Brain pericyte (primary cell): Measurements from ENCODE around the gene BUB1B.

ENCODE experiments used
- DNase-seq: peaks from one replicate; pipeline ENCODE4 v3.0.0-alpha.2; 2012; ENCODE audit warnings: low read depth, low spot score

The BUB1B gene

GRCh38 chr15:40239693-40240618 lies 79.1 kb downstream of the BUB1B start:
- no peak for DNase-seq

GRCh38 chr15:40240619-40241221 lies 79.9 kb downstream of the BUB1B start:
- no peak for DNase-seq

GRCh38 chr15:40241269-40242212 lies 80.7 kb downstream of the BUB1B start:
- DNase-seq = no peak

GRCh38 chr15:40242213-40242599 lies 81.3 kb downstream of the BUB1B start:
- DNase-seq = no peak

DNA sequence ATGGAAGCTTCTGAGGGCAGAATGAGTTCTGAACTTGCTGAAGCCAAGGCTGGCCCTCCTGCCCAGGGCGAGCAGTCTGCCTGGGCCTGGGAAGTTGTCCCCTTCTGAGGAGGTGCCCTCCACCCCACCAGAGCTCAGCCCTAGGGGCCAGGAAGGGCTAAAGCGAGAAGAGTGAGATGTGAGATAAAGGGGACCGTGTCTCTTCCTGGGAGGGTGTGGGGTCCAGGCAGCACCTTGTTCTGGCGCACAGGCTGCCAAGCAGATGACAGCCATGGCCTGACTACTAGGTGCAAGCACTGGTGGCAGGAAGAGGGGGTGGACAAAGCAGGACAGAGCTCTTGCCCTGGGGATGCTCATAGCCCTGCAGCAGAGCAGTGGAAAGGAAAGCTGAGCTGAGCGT lies 81.7 kb downstream of the BUB1B start:
- no peak for DNase-seq

DNA sequence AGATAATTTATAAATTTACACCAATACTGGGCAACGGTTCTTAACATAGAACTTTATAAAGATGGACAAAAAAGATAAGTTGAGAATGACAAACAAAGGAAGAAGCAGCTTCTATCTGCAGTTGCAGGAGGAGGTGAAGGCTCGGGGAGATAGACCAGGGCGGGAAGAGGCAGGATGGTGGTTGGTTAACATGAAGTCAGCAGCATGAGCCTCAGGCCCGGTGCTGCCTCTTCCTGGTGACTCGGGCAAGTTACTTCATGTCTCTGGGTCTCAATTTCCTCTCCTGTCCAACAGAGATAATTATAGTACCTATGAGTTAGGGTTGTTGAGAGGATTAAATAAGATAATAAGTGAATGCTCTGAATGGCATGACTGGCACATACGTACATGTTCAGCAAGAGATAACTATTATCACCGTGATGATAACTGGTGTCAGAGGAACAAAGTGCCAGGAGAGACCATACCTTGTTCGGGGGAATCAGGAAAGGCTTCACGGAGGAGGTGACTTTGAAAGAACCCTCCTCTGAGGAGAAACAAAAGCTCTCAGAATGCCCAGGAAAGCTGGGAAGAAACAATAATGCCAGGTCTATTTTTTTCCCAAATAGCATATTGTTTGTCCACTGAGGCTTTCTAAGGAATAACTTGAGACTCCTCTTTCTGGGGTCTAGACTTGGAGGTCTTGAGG lies 82.4 kb downstream of the BUB1B start:
- DNase-seq = no peak

DNA sequence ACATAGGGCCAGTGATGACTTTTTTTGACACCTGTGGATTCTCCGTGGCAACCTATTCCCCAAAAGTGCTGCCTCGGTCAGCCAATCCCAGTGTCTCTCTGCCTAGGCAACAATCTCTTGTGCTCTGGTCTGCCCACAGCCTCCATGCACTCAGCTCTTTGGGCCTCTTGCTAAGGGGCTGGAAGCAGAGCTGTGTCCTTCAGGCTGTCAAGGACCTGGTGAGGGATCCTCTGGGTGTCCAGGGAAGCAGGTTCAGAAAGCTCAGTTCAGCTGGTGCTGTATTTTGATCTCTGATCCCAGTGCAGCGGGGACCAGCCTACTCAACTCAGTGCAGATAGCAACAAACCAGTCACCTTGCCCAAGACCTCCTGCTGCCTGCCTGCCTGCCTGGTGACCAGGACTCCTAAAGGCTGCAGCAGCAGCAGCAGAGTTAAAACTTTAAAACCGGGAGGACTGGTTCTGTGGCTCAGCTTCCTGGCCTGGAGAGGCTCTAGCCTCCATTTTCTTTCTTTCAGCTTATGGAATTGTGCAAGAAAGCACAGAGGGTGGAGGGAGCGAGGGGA lies 84.2 kb downstream of the BUB1B start:
- DNase-seq = no peak

DNA sequence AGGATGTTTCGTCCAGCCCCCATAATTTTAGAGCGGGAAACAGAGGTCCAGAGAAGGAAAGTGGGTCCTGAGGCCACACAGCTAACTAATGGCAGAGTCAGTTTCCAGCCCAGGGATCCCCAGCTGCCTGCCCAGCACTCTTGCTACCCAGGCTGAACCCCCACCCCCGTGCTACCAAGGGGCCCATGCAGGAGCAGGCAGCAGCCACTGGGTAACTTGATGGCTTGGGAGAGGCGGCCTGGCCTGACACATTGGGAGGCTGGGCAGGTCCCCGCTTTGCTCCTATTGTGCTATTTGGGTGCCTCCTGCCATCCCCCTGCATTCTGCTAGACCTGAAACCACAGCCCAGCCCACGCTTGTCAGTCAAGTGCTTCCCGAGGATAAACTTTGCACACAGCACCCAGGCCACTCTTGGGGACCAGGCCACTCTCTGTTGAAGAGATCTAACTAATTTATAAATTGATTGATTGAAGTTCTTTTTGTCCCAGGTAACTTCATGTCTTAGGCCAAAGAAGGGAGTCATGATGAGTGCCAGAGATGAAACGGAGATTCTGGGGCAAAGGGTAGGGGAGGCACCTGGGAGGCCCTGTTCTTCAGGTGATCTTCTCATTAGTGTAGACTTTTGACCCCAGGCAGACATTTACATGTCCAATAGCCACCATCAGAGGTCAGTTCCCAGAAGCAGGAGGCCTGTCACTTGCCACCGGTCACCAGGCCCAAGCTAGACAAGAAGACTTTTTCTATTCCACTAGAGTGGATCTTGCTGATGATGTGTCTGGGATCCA lies 85.0 kb downstream of the BUB1B start:
- DNase-seq = no peak

- no peak for DNase-seq
Measured at GRCh38 chr15:40246496-40247280, 85.8 kb downstream of the BUB1B start.

DNA sequence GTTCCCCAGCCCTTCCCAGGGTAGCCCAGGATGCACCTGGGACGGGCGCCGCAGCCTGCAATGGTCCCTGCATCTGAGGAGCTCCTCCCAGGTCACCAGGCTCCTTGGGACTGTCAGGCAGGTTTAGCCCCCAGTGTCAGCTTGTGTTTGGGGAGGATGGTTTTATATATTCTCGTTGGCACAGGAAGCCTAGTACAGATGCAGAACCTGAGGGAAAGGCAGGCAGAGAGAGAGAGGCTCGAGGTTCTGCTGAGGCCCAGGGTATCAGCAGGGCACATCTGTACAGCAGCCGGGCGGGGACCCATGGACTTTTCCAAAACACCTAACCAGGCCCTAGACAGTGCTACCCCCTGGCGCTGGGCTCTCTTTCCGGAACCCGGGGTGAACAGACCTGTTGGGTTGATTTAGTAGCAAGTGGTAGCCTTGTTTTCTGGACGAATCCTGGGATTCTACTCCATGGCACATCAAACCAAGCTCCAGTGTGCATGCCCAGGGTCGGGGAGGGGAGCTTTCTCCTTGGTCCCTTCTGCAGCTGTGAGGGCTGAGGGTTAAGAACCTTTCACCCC lies 86.6 kb downstream of the BUB1B start:
- DNase-seq = no peak

DNA sequence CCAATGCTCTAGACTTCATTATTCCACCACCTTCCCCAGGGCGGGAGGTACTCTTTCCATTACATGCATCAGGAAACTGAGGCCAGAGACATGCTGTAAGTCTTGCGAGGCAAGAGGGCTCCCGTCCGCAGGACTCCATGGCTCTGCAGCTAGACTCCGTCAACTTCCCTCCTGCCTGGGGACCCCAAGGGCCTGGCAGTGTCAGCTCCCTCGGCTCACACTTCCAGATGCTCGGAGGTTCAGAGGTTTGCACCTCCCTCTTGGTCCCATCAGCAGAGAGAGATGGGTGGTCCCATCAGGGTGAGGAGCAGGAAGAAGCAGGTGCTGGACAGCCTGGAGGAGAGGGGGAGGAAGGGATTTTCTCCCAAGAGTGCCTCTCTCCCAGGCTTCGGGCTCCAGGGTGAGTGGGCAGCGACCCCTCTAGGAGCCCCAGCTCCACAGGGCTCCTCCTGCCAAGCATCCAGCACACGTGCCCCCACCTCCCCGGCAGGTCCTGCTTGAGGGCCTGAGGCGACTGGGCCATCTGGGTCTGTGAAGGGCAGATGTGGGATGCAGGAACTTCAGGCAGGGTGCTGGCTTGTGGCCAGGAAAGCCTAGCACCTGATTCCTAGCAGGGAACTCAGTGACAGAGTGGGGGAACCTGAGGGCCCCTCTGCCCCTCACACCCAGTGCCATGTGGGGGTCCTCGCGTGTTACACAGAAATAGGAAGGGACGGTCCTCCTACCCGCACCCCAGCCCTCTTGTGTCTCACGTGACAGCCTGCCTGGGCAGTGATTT lies 87.3 kb downstream of the BUB1B start:
- no peak for DNase-seq

- no peak for DNase-seq
Measured at GRCh38 chr15:40249477-40250303, 88.8 kb downstream of the BUB1B start.

DNA sequence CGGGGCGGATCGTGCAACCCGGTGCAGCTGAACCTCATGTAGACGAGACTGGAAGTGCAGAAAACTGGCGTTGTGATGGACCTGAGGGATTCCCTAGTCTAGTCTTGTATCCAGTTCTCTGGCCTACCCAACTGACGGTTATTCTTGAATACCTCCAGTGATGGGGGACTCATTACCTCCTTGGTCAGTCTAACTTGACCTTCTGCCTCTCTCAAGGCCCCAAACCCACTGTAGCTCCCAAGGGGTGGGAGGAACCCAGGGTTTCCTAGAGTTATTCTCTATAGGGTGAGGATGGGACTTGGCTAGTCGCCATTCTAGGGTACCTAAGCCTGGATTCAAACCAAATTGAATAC lies 89.4 kb downstream of the BUB1B start:
- no peak for DNase-seq

DNA sequence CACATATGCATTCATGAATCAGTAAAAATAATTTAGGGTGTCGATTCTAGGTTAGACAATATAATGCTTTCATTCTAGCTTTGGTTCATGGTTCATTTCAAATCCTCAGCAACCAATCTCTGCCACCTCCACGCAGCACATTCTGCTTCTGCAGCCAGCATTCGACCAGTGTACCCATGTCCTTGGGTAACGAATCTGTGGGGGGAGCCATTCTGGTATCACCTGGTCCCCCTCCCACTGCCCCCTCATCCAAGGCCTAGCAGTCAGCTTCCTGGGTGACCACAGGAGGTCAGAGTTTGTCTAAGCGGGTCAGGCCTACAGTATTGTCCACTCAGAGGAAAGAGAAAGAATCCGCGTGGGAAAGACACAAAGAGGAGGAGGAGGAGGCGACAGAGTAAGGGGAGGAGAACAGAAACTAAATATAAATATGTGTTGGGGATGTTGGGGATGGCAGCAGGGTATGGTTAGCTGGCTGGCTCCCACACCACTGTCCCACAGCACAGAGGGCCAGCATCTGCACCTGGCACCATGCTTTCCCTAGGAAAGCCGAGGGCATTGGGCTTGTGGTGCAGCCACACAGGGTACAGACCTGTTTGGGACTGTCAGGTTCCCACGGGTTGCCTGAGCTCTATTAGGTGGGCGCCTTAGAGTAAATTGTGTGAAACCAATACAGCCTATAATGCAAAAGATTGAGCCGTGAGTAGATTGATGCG lies 90.1 kb downstream of the BUB1B start:
- no peak for DNase-seq

DNA sequence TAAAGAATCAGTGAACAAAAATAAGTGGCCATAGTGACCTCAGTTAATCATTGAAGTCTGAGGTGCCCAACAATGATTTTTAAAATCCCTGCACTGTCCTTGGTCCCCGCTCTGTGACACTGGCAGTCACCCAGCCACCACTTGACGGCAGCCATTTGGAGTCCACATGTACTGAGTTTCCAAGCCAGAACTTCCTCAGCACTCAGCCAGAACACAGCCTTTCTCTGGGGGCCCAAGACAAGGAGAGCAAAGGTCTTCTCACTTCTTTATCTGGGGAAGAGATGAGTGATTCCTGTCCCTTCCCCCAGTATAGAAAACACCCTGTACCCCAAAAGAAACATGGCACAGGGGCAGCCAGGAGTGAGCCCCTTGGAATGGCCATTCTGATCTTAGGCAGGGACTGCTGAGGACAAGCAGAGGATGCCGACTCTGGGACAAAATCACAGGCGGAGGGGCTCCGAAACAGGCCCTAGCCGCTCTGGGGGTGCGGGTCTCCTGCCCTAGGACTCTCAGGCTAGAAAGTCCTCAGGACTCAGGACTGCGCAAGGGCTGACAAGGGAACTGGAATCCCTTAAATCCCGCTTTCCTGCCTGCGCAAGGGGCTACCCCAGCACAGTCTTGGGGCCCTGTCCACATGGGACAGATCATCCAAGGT lies 90.7 kb downstream of the BUB1B start:
- DNase-seq = no peak

- DNase-seq = no peak
Measured at GRCh38 chr15:40252141-40252437, 91.2 kb downstream of the BUB1B start.
